H1 (cell line): ENCODE measurements around the gene MYO5A. TPM values are rescaled to one million over a fixed set of nuclear protein-coding genes. Genes with fewer than 3 reads are reported as not detected.

Source experiments
- ATF2 ChIP-seq: IDR thresholded peaks from 2 replicates; pipeline ENCODE4 v1.6.1; 2012; ENCODE audit warnings: low read length, inconsistent platforms
- CHD2 ChIP-seq: IDR thresholded peaks from 2 replicates; pipeline ENCODE4 v1.6.1; 2012; ENCODE audit warnings: low read length, improper control_type of control experiment
- CHD7 ChIP-seq: fragments of 300-600 bp; sonication (generic); IDR thresholded peaks from 2 replicates; pipeline ENCODE4 v1.7.1; 2012; ENCODE audit warnings: low read length, moderate library complexity, mild to moderate bottlenecking, inconsistent platforms; ENCODE audit not compliant: insufficient replicate concordance
- JUND ChIP-seq: IDR thresholded peaks from 2 replicates; pipeline ENCODE4 v1.6.1; 2011; ENCODE audit warnings: mild to moderate bottlenecking, improper control_type of control experiment, low read length
- KDM4A ChIP-seq: IDR thresholded peaks from one replicate; pipeline ENCODE4 v1.7.1; 2012; ENCODE audit warnings: low read depth, mild to moderate bottlenecking, moderate library complexity, low read length, inconsistent platforms; ENCODE audit not compliant: severe bottlenecking
- SIN3A ChIP-seq, 2 experiments: IDR thresholded peaks in 1 of 2; conservative IDR thresholded peaks in 1 of 2; 2 replicates each; pipeline ENCODE4 v1.6.1; 2011 to 2012; ENCODE audit warnings: low read length in 2 of 2, improper control_type of control experiment in 1 of 2, low read depth in 1 of 2, mild to moderate bottlenecking in 1 of 2
- SP4 ChIP-seq: IDR thresholded peaks from 2 replicates; pipeline ENCODE4 v1.6.1; 2012; ENCODE audit warnings: low read length, inconsistent platforms
- TAF7 ChIP-seq: optimal IDR thresholded peaks from 2 replicates; pipeline ENCODE3; 2011; ENCODE audit warnings: low read depth, mild to moderate bottlenecking, inconsistent platforms, low read length, moderate library complexity, borderline replicate concordance
- TBP ChIP-seq: IDR thresholded peaks from 2 replicates; pipeline ENCODE4 v1.6.1; 2011; ENCODE audit warnings: low read depth, low read length, improper control_type of control experiment
- polyA plus RNA-seq, 7 experiments: library from polyadenylated mRNA; depleted of rRNA in 3 of 7; stranded (reverse) in 5 of 7; unstranded in 2 of 7; fragments of >200 nt in 5 of 7; fragments of 200-250 nt in 2 of 7; gene quantifications; 1 replicate in 5 of 7; 2 replicates in 1 of 7; 4 replicates in 1 of 7; pipeline versions ENCODE4 v1.2.1 to v1.2.3, GENCODE V29; 2011 to 2013; ENCODE audit warnings: missing spikeins in 2 of 7, mixed read lengths in 2 of 7
- total RNA-seq: library from RNA; stranded (reverse); fragmentation: NEBNext Ultra II Directional; extraction: Animal tissue kit (Norgen Biotek cat#: 25700); gene quantifications from 2 replicates; pipeline ENCODE4 v1.2.1, GENCODE V29; 2021

Gene MYO5A
- total and polyA plus RNA-seq, 2 of the 8 experiments (the other 6 are each of a cell fraction or from before 2014, with no cell fraction given): 11.4 to 24.7 TPM

GRCh38 chr15:52378746-52379394, 149.8 kb downstream of the MYO5A start (continued):
- TF ChIP-seq CHD7: no peak
- no peak for TF ChIP-seq CHD2
- TF ChIP-seq JUND: no peak
- TF ChIP-seq SIN3A (conservative IDR thresholded peaks at IDR 0.05 in 1 of 2, IDR thresholded peaks at IDR 0.05 in 1 of 2; ENCODE audit: low read depth in 1 of 2, low read length in 2 of 2): no peak
- no peak for TF ChIP-seq KDM4A
- no peak for TF ChIP-seq SP4
- no peak for TF ChIP-seq TAF7
- no peak for TF ChIP-seq ATF2
- no peak for TF ChIP-seq TBP
